Muscle of back (tissue), 13 donors: ENCODE data around the gene BRAT1. TPM values are rescaled to one million over a fixed set of nuclear protein-coding genes. Genes with fewer than 3 reads are reported as not detected.
"Not testable (repeated sequence)": the region's sequence is repeated elsewhere in the genome, so short reads cannot be mapped to it uniquely, and the experiment has no call there.

Experiments used
- DNase-seq, 3 donors: peaks; one replicate each; pipeline versions ENCODE4 v3.0.0 to v3.0.0-alpha.2; 2013
- long read RNA-seq, 9 donors: transcript quantifications; one replicate each; lab custom pipeline, GENCODE V29; 2026
- polyA plus RNA-seq, 10 donors: library from polyadenylated mRNA; unstranded; fragments of 120-200 nt; gene quantifications; one replicate each; pipeline ENCODE4 v1.2.1, GENCODE V29; 2013; ENCODE audit not compliant: insufficient read length in 10 of 10

The BRAT1 gene
- 10 to 100 TPM; 12.4 to 21.0 (median 18.5) TPM for polyA plus RNA-seq
- long read RNA-seq, donor 1, partial matches to known transcripts, result 0 of 2 reads
- long read RNA-seq, donor 1, other reads (novel, unspliced or antisense), result 0 of 2 reads
- long read RNA-seq, donor 2, partial matches to known transcripts, result 0 of 1 reads
- long read RNA-seq, donor 2, other reads (novel, unspliced or antisense), result 0 of 1 reads
- long read RNA-seq, donor 3, result 0 reads
- long read RNA-seq, donor 4, partial matches to known transcripts, result 0 of 2 reads
- long read RNA-seq, donor 4, other reads (novel, unspliced or antisense), result 0 of 2 reads
- long read RNA-seq, donor 5, result 0 reads
- long read RNA-seq, donor 6, partial matches to known transcripts, result 0 of 1 reads
- long read RNA-seq, donor 6, other reads (novel, unspliced or antisense), result 0 of 1 reads
- long read RNA-seq, donor 7, result 0 reads
- long read RNA-seq, donor 8, result 0 reads
- long read RNA-seq, donor 9, result 0 reads

DNA sequence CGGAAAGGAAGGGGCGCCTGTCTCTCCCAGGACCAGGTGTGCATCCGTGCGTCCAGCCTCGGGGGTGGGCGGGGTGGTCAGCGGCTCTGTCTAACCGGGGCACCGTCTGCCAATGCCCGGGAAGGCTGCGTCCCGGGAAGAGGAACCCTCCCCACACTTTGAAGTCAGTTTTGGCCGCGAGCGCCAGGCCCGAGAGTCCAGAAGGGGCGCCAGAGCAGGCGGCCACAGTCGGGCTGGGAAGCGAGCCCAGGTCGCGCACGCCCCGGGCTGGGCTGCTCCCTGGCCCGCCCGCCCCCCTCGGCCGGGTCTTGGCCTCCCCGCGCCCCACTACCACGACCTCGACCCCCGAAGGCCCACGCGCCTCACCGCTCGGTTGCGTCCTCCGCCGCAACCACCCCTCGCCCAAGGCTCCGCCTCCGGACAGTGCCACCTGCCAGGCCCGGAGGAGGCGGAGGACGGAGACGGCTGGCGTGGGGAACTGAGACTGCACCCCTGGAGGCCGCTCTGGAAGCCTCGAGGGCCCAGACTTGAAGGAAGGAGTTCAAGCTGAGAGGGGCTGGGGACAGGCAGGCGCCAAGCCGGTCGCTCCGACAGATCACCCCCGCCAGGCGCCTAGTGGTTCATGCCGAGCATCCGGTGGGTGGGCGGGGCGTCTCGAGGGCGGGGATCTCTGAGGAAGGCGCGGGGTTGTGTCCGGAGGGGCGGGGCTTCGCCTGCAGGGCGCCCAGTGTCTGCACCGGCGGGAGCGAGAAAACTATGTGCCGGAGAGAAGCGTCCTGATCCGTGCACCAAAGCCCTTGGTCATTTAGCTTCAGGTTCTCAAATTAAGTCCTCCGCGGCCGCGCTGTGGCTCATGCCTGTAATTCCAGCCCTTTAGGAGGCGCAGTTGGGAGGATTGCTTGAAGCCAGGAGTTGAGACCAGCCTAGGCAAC, at the start of gene BRAT1:
Gene BRAT1 (minus strand): TSS at position 404 of the 932 bp plus-strand sequence. CDS start 1,093 bp downstream, outside the sequence.
- DNase-seq, result peak; percentile 92 to 97 (median 94)

GRCh38 chr7:2604608-2605174, 49.4 kb upstream of the BRAT1 start:
- DNase-seq, result no peak

DNA sequence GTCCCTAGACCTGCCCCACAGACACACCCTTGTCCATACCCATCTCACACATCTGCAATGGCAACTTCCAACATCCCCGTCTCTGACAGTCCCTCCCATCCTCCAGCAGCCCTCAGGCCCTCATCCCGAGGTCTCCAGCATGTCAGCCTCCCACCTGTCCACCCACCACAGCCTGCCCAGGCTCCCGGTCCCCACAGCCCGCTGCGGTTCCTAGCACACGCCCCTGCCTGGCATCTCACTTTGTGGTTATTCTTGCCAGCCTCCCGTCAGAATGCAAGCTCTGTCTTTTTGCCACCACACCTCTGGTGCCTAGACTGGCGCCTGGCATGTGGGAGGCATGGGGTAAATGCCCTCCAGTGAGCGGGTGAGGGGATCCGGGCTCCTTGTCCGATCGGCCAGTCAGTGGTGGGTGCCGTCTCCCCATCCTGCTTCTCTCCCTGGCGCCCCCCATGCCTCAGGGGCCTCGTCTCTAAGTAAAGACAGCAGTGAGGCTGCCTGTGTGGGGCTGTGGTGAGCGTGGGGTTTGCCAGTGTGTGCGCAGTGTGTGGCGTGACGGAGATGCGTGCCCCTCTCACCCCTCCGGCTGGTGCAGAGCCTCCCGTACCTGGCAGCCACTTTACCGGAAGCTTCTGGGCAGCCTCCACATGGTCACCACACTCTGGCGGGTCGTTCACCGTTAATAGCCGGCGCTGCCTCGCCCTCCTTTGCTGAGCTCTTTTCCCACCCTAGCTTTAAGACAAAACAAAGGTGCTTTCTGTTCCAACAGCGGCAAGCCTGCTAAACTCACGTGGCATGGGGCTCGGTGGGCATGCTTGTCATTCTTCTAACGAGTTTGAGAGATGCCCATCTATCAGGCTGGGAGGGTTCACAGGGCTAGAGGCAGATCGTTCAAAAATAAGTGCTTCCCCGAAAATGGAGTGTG, 48.0 kb upstream of the BRAT1 start:
- no peak for DNase-seq

GRCh38 chr7:2602406-2603043, 47.2 kb upstream of the BRAT1 start:
- no peak for DNase-seq

DNA sequence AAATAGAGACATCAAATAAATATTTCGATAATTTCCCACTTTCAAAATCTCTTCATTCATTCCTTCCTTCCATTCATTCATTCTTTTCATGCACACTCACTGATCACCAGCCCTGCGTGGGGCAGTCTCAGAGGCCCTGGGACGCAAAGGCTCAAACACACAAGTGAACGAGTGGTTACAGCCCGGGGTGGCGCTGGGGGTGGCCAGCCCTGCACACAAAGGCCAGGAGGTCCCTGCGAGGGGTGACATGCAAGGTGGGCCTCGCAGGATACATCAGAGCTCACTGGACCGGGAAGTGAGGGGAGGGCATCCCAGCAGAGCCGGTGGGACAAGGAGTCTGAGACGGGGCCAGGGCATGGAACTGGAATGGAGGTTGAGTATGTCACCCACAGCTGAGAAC, 46.6 kb upstream of the BRAT1 start:
- no peak for DNase-seq

DNA sequence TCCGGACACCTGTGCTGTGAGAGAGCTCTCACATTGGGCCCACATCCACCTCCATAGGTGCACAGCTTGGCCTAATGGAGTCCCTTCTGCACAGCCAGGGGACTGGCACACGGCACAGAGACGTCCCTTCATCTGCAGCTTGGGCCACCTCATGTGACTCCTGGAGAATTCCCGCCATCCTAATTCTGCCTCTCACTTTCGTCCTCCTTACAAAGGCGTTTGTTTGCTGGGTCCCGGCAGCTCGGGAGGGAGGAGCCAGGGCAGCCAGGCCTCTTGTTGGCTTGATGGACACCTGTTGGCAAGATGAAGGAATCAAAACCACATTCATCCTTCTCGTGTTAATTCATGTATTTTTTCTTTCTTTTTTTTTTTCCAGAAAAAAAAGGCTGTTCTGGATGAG, 45.7 kb upstream of the BRAT1 start:
- DNase-seq, result no peak

GRCh38 chr7:2598154-2598823, 43.0 kb upstream of the BRAT1 start:
- DNase-seq, result no peak

GRCh38 chr7:2597273-2597640, 41.9 kb upstream of the BRAT1 start:
- peak in 1 of 3 donors; percentile 76 for DNase-seq

DNA sequence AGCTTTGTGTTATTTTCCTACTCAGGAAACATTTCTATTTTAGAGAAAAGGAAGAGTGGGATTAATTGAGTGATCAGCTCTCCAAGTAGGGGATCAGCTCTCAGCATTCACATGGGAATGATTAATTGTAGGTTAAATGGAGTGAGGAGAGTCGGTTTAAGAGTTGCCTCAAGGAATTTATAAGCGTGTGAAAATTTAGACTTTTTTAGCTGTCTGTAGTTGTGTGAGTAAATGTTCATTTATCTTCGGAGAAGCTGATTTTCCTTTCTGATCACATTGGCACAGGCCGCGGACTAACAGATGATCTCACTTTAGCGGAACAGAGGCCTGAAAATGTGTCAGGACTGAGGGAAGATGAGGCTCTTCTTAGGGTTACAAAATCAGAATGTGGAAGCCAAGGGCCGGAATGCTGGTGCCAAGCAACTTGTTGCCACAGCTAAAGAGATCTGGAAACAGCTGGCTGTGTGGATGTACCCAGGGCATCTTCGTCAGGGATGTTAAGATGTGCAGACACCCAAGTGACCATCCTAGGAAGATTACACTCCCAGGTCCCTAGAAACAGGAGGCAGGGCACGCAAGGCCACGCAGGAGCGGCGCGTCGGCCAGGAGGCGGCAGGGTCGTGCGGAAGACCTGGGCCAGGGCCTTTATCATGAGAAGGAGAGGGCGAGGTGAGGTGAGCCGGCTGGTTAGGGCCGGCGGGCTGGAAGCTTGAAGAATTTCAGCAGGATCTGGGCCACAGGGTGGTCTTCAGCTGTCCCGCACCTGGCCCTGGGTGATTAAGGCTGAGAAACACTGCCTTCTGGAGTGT, 41.3 kb upstream of the BRAT1 start:
- DNase-seq, result no peak

- no peak for DNase-seq
These were observed 40.0 kb upstream of the BRAT1 start for GRCh38 chr7:2595258-2595860.

DNA sequence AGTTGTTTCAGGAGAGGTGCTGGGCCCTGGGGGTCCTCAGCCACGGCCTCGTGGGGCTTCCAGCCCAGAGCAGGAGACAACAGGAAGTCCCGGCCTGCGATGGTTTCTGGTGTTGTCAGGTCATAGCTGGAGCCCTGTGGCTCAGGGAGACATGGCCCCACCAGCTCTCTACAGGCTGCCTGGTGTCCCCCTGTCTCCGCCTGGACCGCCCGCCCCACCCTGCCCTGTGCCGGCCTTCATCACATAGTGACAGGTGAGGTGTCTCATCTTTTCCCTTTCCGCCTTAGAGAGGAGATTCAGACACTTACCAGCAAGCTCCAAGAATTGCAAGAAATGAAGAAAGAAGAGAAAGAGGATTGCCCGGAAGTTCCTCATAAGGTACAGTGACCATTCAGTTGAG, 39.3 kb upstream of the BRAT1 start:
- no peak for DNase-seq

DNA sequence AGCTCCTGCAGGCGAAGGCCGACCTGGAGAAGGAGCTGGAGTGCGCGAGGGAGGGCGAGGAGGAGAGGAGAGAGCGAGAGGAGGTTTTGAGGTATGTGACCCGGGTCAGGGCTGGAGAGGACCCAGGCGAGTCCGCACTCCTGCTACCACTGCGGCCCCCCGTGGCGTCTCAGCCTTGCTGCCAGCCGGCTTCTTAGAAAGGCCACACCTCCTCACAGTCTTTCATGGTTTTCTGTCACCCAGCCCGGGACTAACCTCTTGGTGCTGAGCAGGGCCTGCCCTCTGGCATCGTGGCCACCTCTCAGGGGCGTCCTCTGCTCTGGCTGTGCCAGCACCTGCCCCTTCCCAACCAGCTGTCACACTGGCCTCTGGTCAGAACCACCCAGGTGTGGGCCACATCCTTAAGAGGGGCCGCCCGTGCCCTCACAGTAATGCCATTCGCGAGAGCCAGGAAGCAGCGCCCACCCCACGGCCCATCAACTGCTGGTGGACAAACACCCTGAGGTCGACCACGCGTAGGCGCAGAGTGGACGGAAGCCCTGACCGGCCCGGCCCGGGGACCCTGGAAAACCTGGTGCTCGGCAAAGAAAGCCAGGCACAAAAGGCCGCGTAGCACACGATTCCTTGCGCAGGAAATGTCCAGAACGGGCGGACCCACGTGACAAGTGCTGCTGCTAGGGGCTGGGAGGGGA, 37.9 kb upstream of the BRAT1 start:
- no peak for DNase-seq

DNA sequence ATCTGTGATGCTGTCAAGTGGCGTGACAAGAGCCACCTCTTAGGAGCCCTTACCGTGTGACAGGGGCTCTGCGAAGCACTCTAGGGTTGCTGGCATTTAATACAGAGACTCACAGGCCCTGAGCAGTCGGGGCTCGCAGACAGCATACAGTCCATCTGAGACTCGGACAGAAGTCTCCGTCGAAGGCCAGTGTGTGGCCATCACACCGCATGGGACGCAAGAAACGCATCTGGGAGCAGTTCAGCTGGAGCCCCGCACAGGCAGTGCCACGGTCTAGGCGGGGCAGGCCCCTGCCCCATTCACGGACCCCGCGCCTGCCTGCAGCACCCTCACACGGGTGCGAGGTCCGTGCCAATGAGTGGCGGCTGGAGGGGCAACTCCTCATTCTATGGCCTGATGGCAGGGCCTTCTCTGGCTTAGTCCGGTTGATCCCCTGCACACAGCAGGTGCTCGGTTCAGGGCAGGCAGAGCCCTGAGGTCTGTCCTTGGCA, 37.1 kb upstream of the BRAT1 start:
- no peak for DNase-seq

DNA sequence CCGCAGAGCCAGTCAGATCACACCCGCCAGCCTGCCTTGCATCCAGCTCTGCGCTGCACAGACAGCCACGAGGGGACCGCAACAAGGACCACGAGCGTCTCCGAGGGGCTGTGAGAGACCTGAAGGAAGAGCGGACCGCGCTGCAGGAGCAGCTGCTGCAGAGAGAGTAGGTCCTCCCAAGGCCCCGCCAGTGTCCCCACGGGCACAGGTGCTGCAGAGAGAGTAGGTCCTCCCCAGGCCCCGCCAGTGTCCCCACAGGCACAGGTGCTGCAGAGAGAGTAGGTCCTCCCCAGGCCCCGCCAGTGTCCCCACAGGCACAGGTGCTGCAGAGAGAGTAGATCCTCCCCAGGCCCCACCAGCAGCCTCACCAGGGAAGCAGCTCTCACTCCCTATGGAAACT, 34.6 kb upstream of the BRAT1 start:
- DNase-seq, result not testable (repeated sequence)

DNA sequence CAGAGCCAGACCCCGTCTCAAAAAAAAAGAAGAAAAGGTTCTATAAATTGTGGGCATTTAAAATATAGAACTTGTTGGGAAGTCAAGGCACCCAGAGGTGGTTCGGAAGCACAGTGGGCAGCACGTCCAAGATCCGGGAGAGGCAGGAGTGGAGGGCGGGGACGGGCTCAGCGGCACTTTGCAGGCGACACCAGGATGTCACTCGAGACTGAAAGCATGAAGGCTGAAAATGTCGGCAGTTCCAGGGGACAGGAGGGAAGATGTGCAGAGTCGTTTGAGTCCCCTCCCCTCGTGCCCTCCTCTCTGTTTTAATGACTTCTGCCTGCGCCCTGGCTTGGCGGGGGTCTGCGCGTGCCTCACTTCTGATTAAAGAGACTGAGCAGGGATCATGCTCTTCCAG, 34.0 kb upstream of the BRAT1 start:
- no peak for DNase-seq

GRCh38 chr7:2587778-2588177, 32.5 kb upstream of the BRAT1 start:
- DNase-seq, result no peak

GRCh38 chr7:2587134-2587533, 31.8 kb upstream of the BRAT1 start:
- DNase-seq, result no peak
